ENCODE measurements around the gene FABP7. TPM values are rescaled to one million over a fixed set of nuclear protein-coding genes. Genes with fewer than 3 reads are reported as not detected.

Gene FABP7
- total RNA-seq (not detected), polyA plus RNA-seq (not detected)

DNA sequence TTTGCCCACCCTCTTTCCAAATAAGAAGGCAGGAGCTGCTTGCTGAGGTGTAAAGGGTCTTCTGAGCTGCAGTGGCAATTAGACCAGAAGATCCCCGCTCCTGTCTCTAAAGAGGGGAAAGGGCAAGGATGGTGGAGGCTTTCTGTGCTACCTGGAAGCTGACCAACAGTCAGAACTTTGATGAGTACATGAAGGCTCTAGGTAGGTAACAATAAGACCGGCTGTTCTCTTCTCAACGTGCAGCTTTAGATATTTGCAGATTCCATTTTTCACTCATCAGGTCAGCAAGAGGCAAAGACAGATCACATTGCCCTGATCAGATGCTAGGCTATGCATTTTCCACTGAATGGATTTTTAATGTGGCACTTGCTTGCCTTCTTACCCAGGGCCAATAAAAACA is at the start of gene FABP7:
Gene FABP7, plus strand, starts transcription at position 50 of the 400 bp plus-strand sequence. Its CDS starts 79 bp downstream, at position 129.
- WGBS = 83% methylated on average over 3 of the region's 3 CpGs
- Histone ChIP-seq H3K9me3 (ENCODE audit: control insufficient read depth in 4 of 4, low read length in 3 of 4) (no peaks in the 10 kb centered on the region), H3K4me3 (ENCODE audit: low read depth in 1 of 3, low read length in 3 of 3) (no peak within 1 kb of the TSS), H3K36me3 (ENCODE audit: control insufficient read depth in 4 of 4, insufficient read depth in 3 of 4, low read depth in 1 of 4, low read length in 3 of 4) (no peaks in the 10 kb centered on the region), H3K9ac (ENCODE audit: low read depth in 1 of 2, low read length in 2 of 2) (no peak within 1 kb of the TSS), H3K4me1 (ENCODE audit: control insufficient read depth in 4 of 4, insufficient read depth in 4 of 4, low read length in 3 of 4) (no peaks in the 10 kb centered on the region), H3K27ac (ENCODE audit: low read depth in 1 of 2, low read length in 2 of 2) (no peak within 1 kb of the TSS), H3K27me3 (ENCODE audit: control insufficient read depth in 4 of 4, insufficient read depth in 4 of 4, low read length in 3 of 4) (no peaks in the 10 kb centered on the region)
- DNase-seq (ENCODE audit: low spot score) = no peak
- TF ChIP-seq RAD21 (IDR thresholded peaks at IDR 0.05) = no peak
- TF ChIP-seq, protein P1, sequence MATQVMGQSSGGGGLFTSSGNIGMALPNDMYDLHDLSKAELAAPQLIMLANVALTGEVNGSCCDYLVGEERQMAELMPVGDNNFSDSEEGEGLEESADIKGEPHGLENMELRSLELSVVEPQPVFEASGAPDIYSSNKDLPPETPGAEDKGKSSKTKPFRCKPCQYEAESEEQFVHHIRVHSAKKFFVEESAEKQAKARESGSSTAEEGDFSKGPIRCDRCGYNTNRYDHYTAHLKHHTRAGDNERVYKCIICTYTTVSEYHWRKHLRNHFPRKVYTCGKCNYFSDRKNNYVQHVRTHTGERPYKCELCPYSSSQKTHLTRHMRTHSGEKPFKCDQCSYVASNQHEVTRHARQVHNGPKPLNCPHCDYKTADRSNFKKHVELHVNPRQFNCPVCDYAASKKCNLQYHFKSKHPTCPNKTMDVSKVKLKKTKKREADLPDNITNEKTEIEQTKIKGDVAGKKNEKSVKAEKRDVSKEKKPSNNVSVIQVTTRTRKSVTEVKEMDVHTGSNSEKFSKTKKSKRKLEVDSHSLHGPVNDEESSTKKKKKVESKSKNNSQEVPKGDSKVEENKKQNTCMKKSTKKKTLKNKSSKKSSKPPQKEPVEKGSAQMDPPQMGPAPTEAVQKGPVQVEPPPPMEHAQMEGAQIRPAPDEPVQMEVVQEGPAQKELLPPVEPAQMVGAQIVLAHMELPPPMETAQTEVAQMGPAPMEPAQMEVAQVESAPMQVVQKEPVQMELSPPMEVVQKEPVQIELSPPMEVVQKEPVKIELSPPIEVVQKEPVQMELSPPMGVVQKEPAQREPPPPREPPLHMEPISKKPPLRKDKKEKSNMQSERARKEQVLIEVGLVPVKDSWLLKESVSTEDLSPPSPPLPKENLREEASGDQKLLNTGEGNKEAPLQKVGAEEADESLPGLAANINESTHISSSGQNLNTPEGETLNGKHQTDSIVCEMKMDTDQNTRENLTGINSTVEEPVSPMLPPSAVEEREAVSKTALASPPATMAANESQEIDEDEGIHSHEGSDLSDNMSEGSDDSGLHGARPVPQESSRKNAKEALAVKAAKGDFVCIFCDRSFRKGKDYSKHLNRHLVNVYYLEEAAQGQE (IDR thresholded peaks at IDR 0.05) = no peak
- TF ChIP-seq, protein P2, sequence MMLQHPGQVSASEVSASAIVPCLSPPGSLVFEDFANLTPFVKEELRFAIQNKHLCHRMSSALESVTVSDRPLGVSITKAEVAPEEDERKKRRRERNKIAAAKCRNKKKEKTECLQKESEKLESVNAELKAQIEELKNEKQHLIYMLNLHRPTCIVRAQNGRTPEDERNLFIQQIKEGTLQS (IDR thresholded peaks at IDR 0.05) = no peak
- TF ChIP-seq MAX (IDR thresholded peaks at IDR 0.05) = no peak
- TF ChIP-seq SP1 (IDR thresholded peaks at IDR 0.05) = no peak
- TF ChIP-seq NR2F2 (IDR thresholded peaks at IDR 0.05) = no peak
- no peak for TF ChIP-seq EGR1 (IDR thresholded peaks at IDR 0.05; ENCODE audit: low read depth in 2 of 2)
- no peak for TF ChIP-seq FOXA2 (IDR thresholded peaks at IDR 0.05)
- no peak for TF ChIP-seq TAF1 (conservative IDR thresholded peaks at IDR 0.05)
- TF ChIP-seq RXRA (IDR thresholded peaks at IDR 0.05) = no peak
- no peak for TF ChIP-seq JUND (IDR thresholded peaks at IDR 0.05)
- no peak for TF ChIP-seq HNF4G (IDR thresholded peaks at IDR 0.05)
- TF ChIP-seq GABPA (IDR thresholded peaks at IDR 0.05 in 1 of 2, conservative IDR thresholded peaks at IDR 0.05 in 1 of 2) = no peak
- no peak for TF ChIP-seq HNF4A (conservative IDR thresholded peaks at IDR 0.05)
- no peak for TF ChIP-seq ZBTB33 (IDR thresholded peaks at IDR 0.05)
- TF ChIP-seq YY1 (IDR thresholded peaks at IDR 0.05) = no peak

- Histone ChIP-seq H3K9me3 (ENCODE audit: control insufficient read depth in 4 of 4, low read length in 3 of 4) (no peaks in the 10 kb centered on the region), H3K27ac (ENCODE audit: low read depth in 1 of 2, low read length in 2 of 2) (no peak overlapping the region), H3K4me1 (ENCODE audit: control insufficient read depth in 4 of 4, insufficient read depth in 4 of 4, low read length in 3 of 4) (no peaks in the 10 kb centered on the region), H3K4me3 (ENCODE audit: low read depth in 1 of 3, low read length in 3 of 3) (no peak overlapping the region), H3K36me3 (ENCODE audit: control insufficient read depth in 4 of 4, insufficient read depth in 3 of 4, low read depth in 1 of 4, low read length in 3 of 4) (no peaks in the 10 kb centered on the region), H3K9ac (ENCODE audit: low read depth in 1 of 2, low read length in 2 of 2) (no peak overlapping the region), H3K27me3 (ENCODE audit: control insufficient read depth in 4 of 4, insufficient read depth in 4 of 4, low read length in 3 of 4) (no peaks in the 10 kb centered on the region)
- WGBS = 88% methylated on average over 3 of the region's 3 CpGs
- TF ChIP-seq ZBTB33 (IDR thresholded peaks at IDR 0.05) (no peak), RAD21 (IDR thresholded peaks at IDR 0.05) (no peak), FOXA1 (IDR thresholded peaks at IDR 0.05) (no peak)
- no peak for DNase-seq (ENCODE audit: low spot score)
Measured at GRCh38 chr6:122730334-122730733, 49.2 kb upstream of the FABP7 start.

All from liver (tissue), 9 donors.